Thymus (tissue), 14 donors: ENCODE results near the gene PKIG. TPM values are rescaled to one million over a fixed set of nuclear protein-coding genes. Genes with fewer than 3 reads are reported as not detected.
A peak's percentile ranks its signal among the peaks of the same experiment; 100 is the strongest.

ENCODE experiments used
- DNase-seq, 9 donors: peaks; one replicate each; pipeline ENCODE4 v3.0.0-alpha.2; 2013; ENCODE audit warnings: low spot score in 9 of 9, low read depth in 6 of 9, missing footprints in 1 of 9
- H3K27ac ChIP-seq, 2 donors: one replicate each; pipeline ENCODE4 v1.5.1; 2013; ENCODE audit warnings: control low read depth in 1 of 2, low read depth in 1 of 2, low read length in 1 of 2, mild to moderate bottlenecking in 1 of 2, moderate library complexity in 1 of 2
- H3K27me3 ChIP-seq, 2 donors: one replicate each; pipeline ENCODE4 v1.5.1; 2013; ENCODE audit warnings: low read length in 1 of 2; ENCODE audit not compliant: control insufficient read depth in 2 of 2, insufficient read depth in 1 of 2
- H3K36me3 ChIP-seq, 2 donors: one replicate each; pipeline ENCODE4 v1.5.1; 2013; ENCODE audit warnings: low read length in 1 of 2, mild to moderate bottlenecking in 1 of 2, moderate library complexity in 1 of 2; ENCODE audit not compliant: control insufficient read depth in 2 of 2, insufficient read depth in 2 of 2
- H3K4me1 ChIP-seq, 2 donors: one replicate each; pipeline ENCODE4 v1.5.1; 2013; ENCODE audit warnings: low read length in 2 of 2; ENCODE audit not compliant: control insufficient read depth in 2 of 2, insufficient read depth in 2 of 2
- H3K4me3 ChIP-seq, 2 donors: one replicate each; pipeline ENCODE4 v1.5.1; 2013; ENCODE audit warnings: low read length in 2 of 2, control low read depth in 1 of 2, mild to moderate bottlenecking in 1 of 2
- H3K9me3 ChIP-seq, 2 donors: one replicate each; pipeline ENCODE4 v1.5.1; 2013; ENCODE audit warnings: low read length in 1 of 2, mild to moderate bottlenecking in 1 of 2; ENCODE audit not compliant: control insufficient read depth in 2 of 2, insufficient read depth in 1 of 2
- WGBS: extraction: QIAGEN DNeasy Blood & Tissue Kit; methylation state at CpG from one replicate; pipeline ENCODE4 v1.1.7; 2013; 5-methylcytosine and 5-hydroxymethylcytosine counted together
- long read RNA-seq, 10 donors: transcript quantifications; one replicate each; lab custom pipeline, GENCODE V29; 2026
- polyA plus RNA-seq: library from polyadenylated mRNA; stranded (reverse); fragments of 200-250 nt; gene quantifications from one replicate; pipeline ENCODE4 v1.2.3, GENCODE V29; 2013
- total RNA-seq: library from RNA; stranded (reverse); fragments of 120-200 nt; gene quantifications from one replicate; pipeline ENCODE4 v1.2.4, GENCODE V29; 2013
- donor health status: healthy.

The PKIG gene
- 27.7 TPM for total RNA-seq
- 41.7 TPM for polyA plus RNA-seq
- long read RNA-seq, donor 1, partial matches to known transcripts: 29 of 84 reads
- long read RNA-seq, donor 1, other reads (novel, unspliced or antisense): 52 of 84 reads
- long read RNA-seq, donor 2, transcript PKIG-202 (4 exons, 1,180 nt): minor isoform, 10 of 1,337 reads
- long read RNA-seq, donor 2, transcript PKIG-207 (4 exons, 1,191 nt): major isoform, 12 of 1,337 reads
- long read RNA-seq, donor 2, partial matches to known transcripts: 610 of 1,337 reads
- long read RNA-seq, donor 2, other reads (novel, unspliced or antisense): 700 of 1,337 reads
- long read RNA-seq, donor 3, transcript PKIG-207 (4 exons, 1,191 nt): minor isoform, 6 of 1,151 reads
- long read RNA-seq, donor 3, transcript PKIG-202 (4 exons, 1,180 nt): major isoform, 10 of 1,151 reads
- long read RNA-seq, donor 3, partial matches to known transcripts: 644 of 1,151 reads
- long read RNA-seq, donor 3, other reads (novel, unspliced or antisense): 489 of 1,151 reads
- long read RNA-seq, donor 4, transcript PKIG-202 (4 exons, 1,180 nt): major isoform, 5 of 477 reads
- long read RNA-seq, donor 4, partial matches to known transcripts: 212 of 477 reads
- long read RNA-seq, donor 4, other reads (novel, unspliced or antisense): 258 of 477 reads
- long read RNA-seq, donor 5, transcript PKIG-207 (4 exons, 1,191 nt): major isoform, 18 of 34 reads
- long read RNA-seq, donor 5, transcript PKIG-202 (4 exons, 1,180 nt): minor isoform, 13 of 34 reads
- long read RNA-seq, donor 5, partial matches to known transcripts: 0 of 34 reads
- long read RNA-seq, donor 5, other reads (novel, unspliced or antisense): 0 of 34 reads
- long read RNA-seq, donor 6, transcript PKIG-207 (4 exons, 1,191 nt): major isoform, 10 of 21 reads
- long read RNA-seq, donor 6, transcript PKIG-202 (4 exons, 1,180 nt): minor isoform, 6 of 21 reads
- long read RNA-seq, donor 6, transcript PKIG-206 (5 exons, 1,338 nt): minor isoform, 5 of 21 reads
- long read RNA-seq, donor 6, partial matches to known transcripts: 0 of 21 reads
- long read RNA-seq, donor 6, other reads (novel, unspliced or antisense): 0 of 21 reads
- long read RNA-seq, donor 7, transcript PKIG-207 (4 exons, 1,191 nt): major isoform, 6 of 757 reads
- long read RNA-seq, donor 7, partial matches to known transcripts: 310 of 757 reads
- long read RNA-seq, donor 7, other reads (novel, unspliced or antisense): 435 of 757 reads
- long read RNA-seq, donor 8, partial matches to known transcripts: 0 of 6 reads
- long read RNA-seq, donor 8, other reads (novel, unspliced or antisense): 0 of 6 reads
- long read RNA-seq, donor 9, transcript PKIG-207 (4 exons, 1,191 nt): major isoform, 8 of 553 reads
- long read RNA-seq, donor 9, partial matches to known transcripts: 264 of 553 reads
- long read RNA-seq, donor 9, other reads (novel, unspliced or antisense): 276 of 553 reads
- long read RNA-seq, donor 10, partial matches to known transcripts: 163 of 385 reads
- long read RNA-seq, donor 10, other reads (novel, unspliced or antisense): 216 of 385 reads

GRCh38 chr20:44582311-44583025 is at the start of gene PKIG:
TSS of gene PKIG (plus strand) at chr20:44582579. CDS start at chr20:44614557, 31,978 bp downstream.
- Histone ChIP-seq H3K27me3 (no peaks in the 10 kb centered on the region), H3K4me1 (peaks cover 0 to 21% of the 10 kb centered on the region in 2 donors), H3K9me3 (no peaks in the 10 kb centered on the region), H3K36me3 (no peaks in the 10 kb centered on the region), H3K4me3 (peak within 1 kb of the TSS in 1 of 2 donors; percentile 7), H3K27ac (peak within 1 kb of the TSS; percentile 25 to 61)
- WGBS: 64% methylated on average over 6 of the region's 6 CpGs
- DNase-seq: peak in 1 of 9 donors; percentile 29

GRCh38 chr20:44532981-44533331 is 49.4 kb upstream of the PKIG start:
- Histone ChIP-seq H3K27ac (peak overlapping the region in 1 of 2 donors; percentile 55), H3K36me3 (no peaks in the 10 kb centered on the region)
- 2% methylated on average over 2 of the region's 2 CpGs for WGBS

GRCh38 chr20:44533928-44534327 is 48.5 kb upstream of the PKIG start:
- peaks cover 17 to 23% of the 10 kb centered on the region in 2 donors for H3K4me1 ChIP-seq
- H3K27me3 ChIP-seq: peaks cover 0 to 2% of the 10 kb centered on the region in 2 donors
- 87% methylated on average over 4 of the region's 4 CpGs for WGBS
- DNase-seq: no peak
- no peak overlapping the region for H3K27ac ChIP-seq
- no peak overlapping the region for H3K4me3 ChIP-seq
- no peaks in the 10 kb centered on the region for H3K36me3 ChIP-seq
- H3K9me3 ChIP-seq: no peaks in the 10 kb centered on the region

More at GRCh38 chr20:44532981-44533331, 49.4 kb upstream of the PKIG start:
- peaks cover 17 to 23% of the 10 kb centered on the region in 2 donors for H3K4me1 ChIP-seq
- H3K9me3 ChIP-seq: no peaks in the 10 kb centered on the region
- H3K4me3 ChIP-seq: no peak overlapping the region
- DNase-seq: peak in 5 of 9 donors; percentile 47 to 79 (median 53)
- H3K27me3 ChIP-seq: peaks cover 0 to 2% of the 10 kb centered on the region in 2 donors

GRCh38 chr20:44536175-44536574 is 46.2 kb upstream of the PKIG start:
- Histone ChIP-seq H3K27ac (no peak overlapping the region), H3K9me3 (no peaks in the 10 kb centered on the region), H3K36me3 (no peaks in the 10 kb centered on the region), H3K27me3 (peaks cover 0 to 2% of the 10 kb centered on the region in 2 donors), H3K4me1 (peaks cover 17 to 23% of the 10 kb centered on the region in 2 donors), H3K4me3 (no peak overlapping the region)
- 96% methylated on average over 3 of the region's 3 CpGs for WGBS
- DNase-seq: no peak

- 97% methylated on average over 1 of the region's 1 CpG for WGBS
- no peak overlapping the region for H3K27ac ChIP-seq
- no peaks in the 10 kb centered on the region for H3K9me3 ChIP-seq
- no peaks in the 10 kb centered on the region for H3K27me3 ChIP-seq
- no peaks in the 10 kb centered on the region for H3K36me3 ChIP-seq
- H3K4me1 ChIP-seq: peaks cover 3 to 9% of the 10 kb centered on the region in 2 donors
- DNase-seq: no peak
- no peak overlapping the region for H3K4me3 ChIP-seq
These were observed 44.4 kb upstream of the PKIG start for GRCh38 chr20:44537993-44538392.

- no peak overlapping the region for H3K4me3 ChIP-seq
- H3K27me3 ChIP-seq: no peaks in the 10 kb centered on the region
- no peaks in the 10 kb centered on the region for H3K4me1 ChIP-seq
- DNase-seq: no peak
- 94% methylated on average over 6 of the region's 6 CpGs for WGBS
- no peak overlapping the region for H3K27ac ChIP-seq
- H3K36me3 ChIP-seq: no peaks in the 10 kb centered on the region
- no peaks in the 10 kb centered on the region for H3K9me3 ChIP-seq
These were observed 41.5 kb upstream of the PKIG start for GRCh38 chr20:44540834-44541233.

- Histone ChIP-seq H3K27ac (no peak overlapping the region), H3K4me1 (no peaks in the 10 kb centered on the region), H3K27me3 (no peaks in the 10 kb centered on the region), H3K9me3 (no peaks in the 10 kb centered on the region), H3K4me3 (no peak overlapping the region), H3K36me3 (no peaks in the 10 kb centered on the region)
- no peak for DNase-seq
- WGBS: 96% methylated on average over 4 of the region's 4 CpGs
These were observed 40.4 kb upstream of the PKIG start for GRCh38 chr20:44541992-44542391.

- Histone ChIP-seq H3K27me3 (no peaks in the 10 kb centered on the region), H3K9me3 (no peaks in the 10 kb centered on the region), H3K36me3 (no peaks in the 10 kb centered on the region), H3K4me1 (no peaks in the 10 kb centered on the region), H3K4me3 (no peak overlapping the region), H3K27ac (no peak overlapping the region)
- WGBS: 11% methylated on average over 1 of the region's 1 CpG
- DNase-seq: no peak
These were observed 39.5 kb upstream of the PKIG start for GRCh38 chr20:44542890-44543289.
